AG10803 (cell line): ENCODE results near the gene MGST2.

Experiments
- DNase-seq: peaks from one replicate; pipeline ENCODE4 v3.0.0; 2010; ENCODE audit warnings: low read depth
- H3K4me3 ChIP-seq: 2 replicates; pipeline ENCODE4 v1.5.1; 2011; ENCODE audit warnings: mild to moderate bottlenecking, low read length, control low read depth
- TF ChIP-seq, protein P1 (sequence below): conservative IDR thresholded peaks from 2 replicates; pipeline ENCODE4 v1.5.1; 2011; ENCODE audit warnings: mild to moderate bottlenecking, low read length, control low read depth, inconsistent platforms

MGST2 gene

DNA sequence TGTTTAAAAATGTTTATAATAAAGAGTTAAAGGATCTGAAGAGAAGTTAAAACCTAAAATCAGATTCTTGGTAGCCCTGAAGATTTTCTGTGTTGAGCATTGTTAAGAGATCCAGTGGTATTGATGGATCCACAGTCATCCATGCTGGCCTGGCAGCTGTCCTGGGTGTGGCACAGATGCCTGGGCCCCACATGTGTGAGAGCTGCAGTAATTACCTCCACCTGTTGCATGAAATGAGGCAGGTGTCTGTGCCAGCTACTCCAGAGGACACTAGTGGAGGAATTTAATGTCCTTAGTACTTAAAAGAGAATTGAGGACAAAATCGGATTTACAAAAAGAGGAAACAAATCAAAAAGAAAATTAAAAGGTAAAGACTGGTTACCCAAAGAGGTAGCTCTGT is 44.0 kb downstream of the MGST2 start:
- no peak for DNase-seq
- H3K4me3 ChIP-seq = no peak overlapping the region
- TF ChIP-seq, protein P1, sequence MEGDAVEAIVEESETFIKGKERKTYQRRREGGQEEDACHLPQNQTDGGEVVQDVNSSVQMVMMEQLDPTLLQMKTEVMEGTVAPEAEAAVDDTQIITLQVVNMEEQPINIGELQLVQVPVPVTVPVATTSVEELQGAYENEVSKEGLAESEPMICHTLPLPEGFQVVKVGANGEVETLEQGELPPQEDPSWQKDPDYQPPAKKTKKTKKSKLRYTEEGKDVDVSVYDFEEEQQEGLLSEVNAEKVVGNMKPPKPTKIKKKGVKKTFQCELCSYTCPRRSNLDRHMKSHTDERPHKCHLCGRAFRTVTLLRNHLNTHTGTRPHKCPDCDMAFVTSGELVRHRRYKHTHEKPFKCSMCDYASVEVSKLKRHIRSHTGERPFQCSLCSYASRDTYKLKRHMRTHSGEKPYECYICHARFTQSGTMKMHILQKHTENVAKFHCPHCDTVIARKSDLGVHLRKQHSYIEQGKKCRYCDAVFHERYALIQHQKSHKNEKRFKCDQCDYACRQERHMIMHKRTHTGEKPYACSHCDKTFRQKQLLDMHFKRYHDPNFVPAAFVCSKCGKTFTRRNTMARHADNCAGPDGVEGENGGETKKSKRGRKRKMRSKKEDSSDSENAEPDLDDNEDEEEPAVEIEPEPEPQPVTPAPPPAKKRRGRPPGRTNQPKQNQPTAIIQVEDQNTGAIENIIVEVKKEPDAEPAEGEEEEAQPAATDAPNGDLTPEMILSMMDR = no peak

DNA sequence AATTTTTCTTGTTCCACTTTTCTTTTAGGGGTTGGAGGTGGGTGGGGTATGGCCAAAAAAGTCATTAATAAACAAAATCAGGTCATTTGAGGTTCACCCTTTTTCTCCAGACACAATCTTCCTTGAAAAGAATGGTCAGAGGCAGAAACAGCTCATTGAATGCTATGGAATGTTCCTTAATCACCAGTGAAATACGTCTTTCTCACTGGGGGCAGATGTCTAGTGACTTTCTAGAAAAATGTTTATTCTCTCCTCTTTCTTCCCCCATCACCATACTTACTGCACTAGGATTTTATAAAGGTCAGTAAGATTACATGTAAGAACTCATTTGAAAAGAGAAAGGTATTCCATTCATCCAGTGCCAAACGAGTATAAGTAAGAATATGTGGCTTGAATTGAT is 44.5 kb downstream of the MGST2 start:
- H3K4me3 ChIP-seq = no peak overlapping the region
- TF ChIP-seq, protein P1 = no peak
- peak; percentile 8 for DNase-seq

DNA sequence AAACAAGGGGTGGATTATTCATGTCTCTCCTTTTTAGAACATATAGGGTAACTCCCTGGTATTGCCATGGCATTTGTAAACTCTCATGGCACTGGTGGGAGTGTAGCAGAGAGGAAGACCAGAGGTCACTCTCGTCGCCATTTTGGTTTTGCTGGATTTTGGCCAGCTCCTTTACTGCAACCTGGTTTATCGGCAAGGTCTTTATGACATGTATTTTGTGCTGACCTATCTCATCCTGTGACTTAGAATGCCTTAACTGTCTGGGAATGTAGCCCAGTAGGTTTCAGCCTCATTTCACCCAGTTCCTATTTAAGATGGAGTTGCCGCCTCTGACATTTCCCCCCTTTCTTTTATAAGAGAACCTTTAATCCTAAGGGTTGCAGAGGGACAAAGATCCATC is 45.8 kb downstream of the MGST2 start:
- DNase-seq = peak; percentile 16
- TF ChIP-seq, protein P1 = no peak

DNA sequence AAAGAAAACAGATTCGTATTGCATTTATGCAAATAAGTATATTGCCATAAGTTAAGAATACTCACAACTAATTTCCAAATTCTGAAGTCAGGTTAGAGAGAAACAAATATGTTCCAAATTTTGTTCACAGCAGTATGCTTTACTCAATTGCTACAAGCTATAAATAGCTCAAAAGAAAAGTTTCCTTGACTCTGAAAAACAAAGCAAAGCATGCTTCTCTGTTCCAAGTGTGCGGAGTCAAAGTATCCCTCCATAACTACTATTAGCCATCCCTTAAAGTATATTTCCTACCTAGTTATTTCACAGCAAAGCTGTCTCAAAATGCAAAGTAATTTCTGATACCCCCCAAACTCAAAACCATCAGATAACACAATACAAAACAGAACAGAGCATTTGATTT is 47.3 kb downstream of the MGST2 start:
- DNase-seq = no peak
- no peak overlapping the region for H3K4me3 ChIP-seq
- TF ChIP-seq, protein P1 = no peak

More for the DNA sequence above, 45.8 kb downstream of the MGST2 start:
- no peak overlapping the region for H3K4me3 ChIP-seq

DNA sequence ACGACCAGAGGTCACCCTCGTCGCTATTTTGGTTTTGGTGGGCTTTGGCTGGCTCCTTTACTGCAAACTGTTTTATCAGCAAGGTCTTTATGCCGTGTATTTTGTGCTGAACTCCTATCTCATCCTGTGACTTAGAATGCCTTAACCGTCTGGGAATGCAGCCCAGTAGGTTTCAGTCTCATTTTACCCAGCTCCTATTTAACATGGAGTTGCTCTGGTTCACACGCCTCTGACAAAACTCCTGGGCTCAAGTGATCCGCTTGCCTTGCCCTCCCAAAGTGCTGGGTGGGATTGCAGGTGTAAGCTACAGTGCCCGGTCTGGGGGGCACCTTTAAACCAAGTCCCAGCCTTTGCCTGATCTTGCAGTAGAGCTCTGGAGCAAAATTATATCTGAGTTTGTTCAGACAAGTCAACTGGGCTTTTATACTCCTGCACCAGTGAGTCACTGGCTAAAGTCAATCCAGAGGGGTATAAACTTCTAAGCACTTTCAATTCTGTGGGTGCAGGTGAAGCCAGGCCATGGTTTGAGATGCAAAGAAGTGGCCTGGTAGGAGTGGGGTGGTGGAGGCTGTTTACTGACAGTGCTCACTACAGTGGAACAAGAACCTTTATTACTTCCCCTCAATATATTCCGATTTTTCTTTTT is 50.2 kb downstream of the MGST2 start:
- TF ChIP-seq, protein P1 = no peak
- H3K4me3 ChIP-seq = no peak overlapping the region
- DNase-seq = no peak

DNA sequence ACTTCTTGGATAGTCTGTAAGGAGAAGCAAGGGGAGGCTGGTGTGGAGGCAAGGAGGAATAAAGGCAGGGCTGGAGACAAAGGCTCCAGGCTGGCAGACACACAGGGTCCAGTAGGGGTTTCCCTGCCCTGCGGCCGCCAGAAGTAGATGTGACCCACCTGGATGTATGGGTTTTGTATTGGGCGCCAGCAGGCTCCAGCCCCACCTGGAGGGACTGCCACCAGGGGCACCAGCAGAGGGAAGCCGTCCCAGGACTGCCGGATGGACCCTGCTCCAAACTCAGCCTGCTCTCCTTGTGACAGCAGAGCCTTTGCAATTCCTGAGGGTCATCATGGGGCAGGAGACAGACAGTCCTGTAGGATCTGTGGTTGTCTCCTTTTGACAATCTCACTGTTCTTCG is 52.7 kb downstream of the MGST2 start:
- no peak overlapping the region for H3K4me3 ChIP-seq
- TF ChIP-seq, protein P1 = no peak
- no peak for DNase-seq

DNA sequence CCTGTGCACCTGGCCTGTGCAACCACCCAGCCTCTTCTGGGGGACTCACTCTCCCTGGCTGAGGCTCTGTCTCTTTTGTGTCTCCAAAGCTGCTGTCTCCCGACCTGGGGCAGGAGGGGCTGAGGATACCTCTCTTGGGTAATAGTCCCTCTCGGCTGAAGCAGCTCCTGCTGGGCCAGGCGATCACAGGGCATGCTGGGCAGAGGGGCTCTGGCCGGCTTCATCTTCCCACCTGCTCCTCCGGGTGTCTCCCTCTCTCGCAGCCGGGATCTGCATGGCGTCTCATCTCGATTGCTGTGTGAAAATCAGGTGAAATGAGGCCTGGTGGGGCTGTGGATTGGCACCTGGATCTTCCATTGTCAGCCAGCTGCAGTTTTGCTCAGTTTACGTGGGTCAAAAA is 53.2 kb downstream of the MGST2 start:
- H3K4me3 ChIP-seq = no peak overlapping the region
- TF ChIP-seq, protein P1 = no peak
- no peak for DNase-seq
